ENCODE results near the gene ZNF423.

ZNF423 gene

DNA sequence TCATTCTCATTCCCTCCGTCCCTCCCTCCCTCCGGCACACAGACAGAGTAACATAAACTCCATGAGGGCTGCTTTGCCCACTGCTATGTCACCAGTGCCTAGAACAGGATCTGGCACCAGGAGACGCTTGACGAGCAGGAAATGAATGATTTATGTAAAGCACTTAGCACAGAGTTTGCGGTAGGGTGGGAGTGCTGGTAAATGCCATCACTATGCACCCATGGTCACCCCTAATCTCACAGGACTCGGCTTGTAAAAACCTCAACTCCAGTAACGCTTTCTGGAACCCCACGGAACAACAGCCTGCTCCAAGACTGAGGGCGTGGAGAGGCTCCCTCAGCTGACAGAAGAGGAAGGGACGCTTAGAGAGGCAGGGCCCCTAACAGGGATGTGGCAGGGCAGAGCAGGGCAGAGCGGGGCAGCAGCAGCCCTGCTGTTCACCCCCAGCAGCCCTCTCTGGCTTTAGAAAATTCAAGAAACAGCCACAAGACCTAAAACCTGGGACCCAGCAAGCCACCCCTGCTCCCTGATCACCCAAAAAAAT, 325.4 kb downstream of the ZNF423 start:
- TF ChIP-seq CTCF (IDR thresholded peaks at IDR 0.05; ENCODE audit: borderline replicate concordance, extremely low read depth, low read length, poor library complexity, severe bottlenecking) = no peak
- TF ChIP-seq EZH2 (IDR thresholded peaks at IDR 0.05; ENCODE audit: borderline replicate concordance, low read depth, low read length, severe bottlenecking) = no peak
- no peak for ATAC-seq (ENCODE audit: insufficient read depth, low read depth)

GRCh38 chr16:49529411-49530045, 326.4 kb downstream of the ZNF423 start:
- Histone ChIP-seq H3K27me3 (ENCODE audit: insufficient read depth, low read length, poor library complexity) (no peaks in the 10 kb centered on the region), H3K79me2 (ENCODE audit: insufficient read depth, low read length) (no peaks in the 10 kb centered on the region), H3K36me3 (ENCODE audit: insufficient read depth, low read length) (no peaks in the 10 kb centered on the region), H3K27ac (ENCODE audit: low read length) (no peak overlapping the region), H4K20me1 (ENCODE audit: insufficient read depth, low read length) (no peaks in the 10 kb centered on the region), H3K4me1 (ENCODE audit: insufficient read depth, low read length) (peaks cover 33% of the 10 kb centered on the region), H3K9ac (ENCODE audit: low read depth, low read length) (no peak overlapping the region), H3K4me2 (ENCODE audit: insufficient read depth, low read length) (no peak overlapping the region), H2AFZ (ENCODE audit: low read depth, low read length) (no peak overlapping the region), H3K4me3 (ENCODE audit: low read depth in 1 of 2, low read length in 2 of 2) (no peak overlapping the region), H3K9me3 (ENCODE audit: insufficient read depth, low read length, severe bottlenecking) (no peaks in the 10 kb centered on the region)
- no peak for ATAC-seq (ENCODE audit: insufficient read depth, low read depth)
- DNase-seq = no peak
- no peak for TF ChIP-seq EZH2 (IDR thresholded peaks at IDR 0.05; ENCODE audit: borderline replicate concordance, low read depth, low read length, severe bottlenecking)
- TF ChIP-seq CTCF (IDR thresholded peaks at IDR 0.05; ENCODE audit: borderline replicate concordance, extremely low read depth, low read length, poor library complexity, severe bottlenecking) = no peak

More for the DNA sequence above, 325.4 kb downstream of the ZNF423 start:
- Histone ChIP-seq H3K27ac (ENCODE audit: low read length) (no peak overlapping the region), H3K27me3 (ENCODE audit: insufficient read depth, low read length, poor library complexity) (no peaks in the 10 kb centered on the region), H3K9me3 (ENCODE audit: insufficient read depth, low read length, severe bottlenecking) (no peaks in the 10 kb centered on the region), H4K20me1 (ENCODE audit: insufficient read depth, low read length) (no peaks in the 10 kb centered on the region), H2AFZ (ENCODE audit: low read depth, low read length) (no peak overlapping the region), H3K4me1 (ENCODE audit: insufficient read depth, low read length) (peaks cover 24% of the 10 kb centered on the region), H3K79me2 (ENCODE audit: insufficient read depth, low read length) (no peaks in the 10 kb centered on the region), H3K4me2 (ENCODE audit: insufficient read depth, low read length) (no peak overlapping the region), H3K4me3 (ENCODE audit: low read depth in 1 of 2, low read length in 2 of 2) (no peak overlapping the region), H3K36me3 (ENCODE audit: insufficient read depth, low read length) (no peaks in the 10 kb centered on the region), H3K9ac (ENCODE audit: low read depth, low read length) (no peak overlapping the region)
- DNase-seq = no peak

- no peak for ATAC-seq (ENCODE audit: insufficient read depth, low read depth)
- no peaks in the 10 kb centered on the region for H3K27me3 ChIP-seq (ENCODE audit: insufficient read depth, low read length, poor library complexity)
- H3K4me3 ChIP-seq (ENCODE audit: low read depth in 1 of 2, low read length in 2 of 2) = no peak overlapping the region
- no peaks in the 10 kb centered on the region for H3K36me3 ChIP-seq (ENCODE audit: insufficient read depth, low read length)
- H3K27ac ChIP-seq (ENCODE audit: low read length) = no peak overlapping the region
- no peak overlapping the region for H3K4me2 ChIP-seq (ENCODE audit: insufficient read depth, low read length)
- peaks cover 40% of the 10 kb centered on the region for H3K4me1 ChIP-seq (ENCODE audit: insufficient read depth, low read length)
- no peaks in the 10 kb centered on the region for H3K9me3 ChIP-seq (ENCODE audit: insufficient read depth, low read length, severe bottlenecking)
- H3K9ac ChIP-seq (ENCODE audit: low read depth, low read length) = no peak overlapping the region
- no peaks in the 10 kb centered on the region for H4K20me1 ChIP-seq (ENCODE audit: insufficient read depth, low read length)
- no peak overlapping the region for H2AFZ ChIP-seq (ENCODE audit: low read depth, low read length)
- TF ChIP-seq EZH2 (IDR thresholded peaks at IDR 0.05; ENCODE audit: borderline replicate concordance, low read depth, low read length, severe bottlenecking) = no peak
- no peak for TF ChIP-seq CTCF (IDR thresholded peaks at IDR 0.05; ENCODE audit: borderline replicate concordance, extremely low read depth, low read length, poor library complexity, severe bottlenecking)
- DNase-seq = no peak
- no peaks in the 10 kb centered on the region for H3K79me2 ChIP-seq (ENCODE audit: insufficient read depth, low read length)
Measured at GRCh38 chr16:49528866-49529288, 327.0 kb downstream of the ZNF423 start.
